VCaP (cell line): ENCODE results near the gene CDC42EP4.

Experiments
- H3K27ac ChIP-seq: fragments of 450-650 bp; 2 replicates; pipeline ENCODE4 v1.5.1; 2017
- TF ChIP-seq, protein P1 (sequence below): fragments of 450-650 bp; conservative IDR thresholded peaks from 2 replicates; pipeline ENCODE4 v1.5.1; 2017; ENCODE audit warnings: mild to moderate bottlenecking, moderate library complexity

Gene CDC42EP4, protein sequence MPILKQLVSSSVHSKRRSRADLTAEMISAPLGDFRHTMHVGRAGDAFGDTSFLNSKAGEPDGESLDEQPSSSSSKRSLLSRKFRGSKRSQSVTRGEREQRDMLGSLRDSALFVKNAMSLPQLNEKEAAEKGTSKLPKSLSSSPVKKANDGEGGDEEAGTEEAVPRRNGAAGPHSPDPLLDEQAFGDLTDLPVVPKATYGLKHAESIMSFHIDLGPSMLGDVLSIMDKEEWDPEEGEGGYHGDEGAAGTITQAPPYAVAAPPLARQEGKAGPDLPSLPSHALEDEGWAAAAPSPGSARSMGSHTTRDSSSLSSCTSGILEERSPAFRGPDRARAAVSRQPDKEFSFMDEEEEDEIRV

DNA sequence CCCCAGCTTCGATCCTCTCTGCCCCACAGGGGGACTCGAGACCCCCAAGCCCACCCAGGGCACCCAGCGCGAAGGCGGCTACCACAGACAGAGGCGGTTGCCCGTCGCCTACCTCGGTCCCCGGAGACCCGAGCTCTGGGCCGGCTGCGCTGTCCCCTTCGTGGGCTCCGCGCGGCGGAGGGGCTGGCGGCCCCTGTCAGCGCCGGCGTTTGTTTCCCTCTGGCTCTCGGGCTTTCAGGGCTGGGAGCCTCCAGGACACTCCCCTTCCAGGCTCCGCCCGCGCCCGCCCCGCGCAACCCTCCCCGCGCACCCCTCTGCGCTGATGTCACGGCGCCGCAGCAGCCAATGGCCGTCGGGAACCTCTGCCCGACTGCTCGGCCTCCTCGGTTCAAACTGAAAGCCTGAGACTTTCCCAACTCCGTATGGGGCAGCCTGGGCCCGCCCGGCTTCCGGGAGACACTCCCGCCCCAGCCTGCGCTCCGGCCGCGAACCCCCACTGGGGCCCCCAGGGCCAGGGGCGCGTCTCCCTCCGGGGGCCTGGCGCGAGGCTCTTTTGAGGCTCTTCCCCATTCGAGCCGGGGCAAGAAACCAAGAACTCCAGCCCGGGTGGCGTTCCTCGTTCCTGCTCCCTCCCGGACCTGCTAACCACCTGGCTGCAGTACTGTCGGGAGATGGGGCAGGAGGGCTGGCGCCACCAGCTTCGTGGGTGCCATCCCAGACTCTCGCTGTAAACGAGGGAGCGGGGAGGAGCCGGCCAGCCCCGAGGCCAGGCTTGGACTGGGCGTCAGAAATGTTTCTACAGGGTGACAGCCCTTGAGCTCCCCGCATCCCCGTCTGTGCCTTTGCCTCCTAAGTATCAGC is at the start of gene CDC42EP4:
Gene CDC42EP4, minus strand, starts transcription at position 221 of the 861 bp plus-strand sequence. CDS start 25,501 bp downstream, outside the sequence.
- peak within 1 kb of the TSS; percentile 90 for H3K27ac ChIP-seq
- TF ChIP-seq, protein P1, sequence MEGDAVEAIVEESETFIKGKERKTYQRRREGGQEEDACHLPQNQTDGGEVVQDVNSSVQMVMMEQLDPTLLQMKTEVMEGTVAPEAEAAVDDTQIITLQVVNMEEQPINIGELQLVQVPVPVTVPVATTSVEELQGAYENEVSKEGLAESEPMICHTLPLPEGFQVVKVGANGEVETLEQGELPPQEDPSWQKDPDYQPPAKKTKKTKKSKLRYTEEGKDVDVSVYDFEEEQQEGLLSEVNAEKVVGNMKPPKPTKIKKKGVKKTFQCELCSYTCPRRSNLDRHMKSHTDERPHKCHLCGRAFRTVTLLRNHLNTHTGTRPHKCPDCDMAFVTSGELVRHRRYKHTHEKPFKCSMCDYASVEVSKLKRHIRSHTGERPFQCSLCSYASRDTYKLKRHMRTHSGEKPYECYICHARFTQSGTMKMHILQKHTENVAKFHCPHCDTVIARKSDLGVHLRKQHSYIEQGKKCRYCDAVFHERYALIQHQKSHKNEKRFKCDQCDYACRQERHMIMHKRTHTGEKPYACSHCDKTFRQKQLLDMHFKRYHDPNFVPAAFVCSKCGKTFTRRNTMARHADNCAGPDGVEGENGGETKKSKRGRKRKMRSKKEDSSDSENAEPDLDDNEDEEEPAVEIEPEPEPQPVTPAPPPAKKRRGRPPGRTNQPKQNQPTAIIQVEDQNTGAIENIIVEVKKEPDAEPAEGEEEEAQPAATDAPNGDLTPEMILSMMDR = no peak

DNA sequence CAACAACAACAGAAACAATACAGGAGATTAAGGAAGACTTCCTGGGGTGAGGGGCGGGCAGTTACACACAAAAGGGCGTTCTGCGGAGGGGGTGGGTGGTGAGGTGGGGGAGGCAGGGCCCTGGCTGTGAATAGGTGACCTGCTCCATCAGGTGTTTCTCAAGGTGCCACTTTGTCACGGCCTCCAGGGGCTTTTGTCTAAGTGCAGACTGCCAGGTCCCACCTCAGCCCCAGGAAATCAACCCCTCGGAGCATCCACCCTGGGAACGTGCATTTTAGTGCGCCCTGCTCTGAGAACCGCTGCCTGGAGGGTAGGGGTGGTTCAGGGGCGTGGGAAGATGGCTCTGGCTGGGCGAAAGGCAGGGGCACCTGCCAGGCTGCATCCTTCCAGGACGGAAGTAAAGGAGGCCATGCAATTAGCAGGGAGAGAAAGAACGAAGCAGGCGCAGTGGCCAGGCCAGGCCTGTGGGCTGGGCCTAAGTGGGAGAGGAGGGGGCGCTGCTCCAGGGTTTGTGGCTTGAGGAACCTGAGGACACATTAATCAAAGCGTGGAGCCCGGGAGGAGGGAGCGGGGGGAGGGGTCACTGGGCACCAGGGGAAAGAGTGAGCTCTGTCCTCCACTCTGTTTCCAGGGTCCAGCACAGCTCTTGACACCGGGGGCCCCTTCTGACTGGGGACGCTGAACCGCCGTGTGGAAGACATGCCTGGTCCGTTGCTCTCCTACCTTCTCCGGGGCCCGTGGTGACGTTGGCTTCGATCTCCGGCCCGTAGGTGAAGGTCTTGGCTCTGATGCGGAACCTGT is 49.4 kb upstream of the CDC42EP4 start:
- TF ChIP-seq, protein P1 = no peak
- peak overlapping the region; percentile 64; the same call in 1 of the 2 replicates for H3K27ac ChIP-seq

DNA sequence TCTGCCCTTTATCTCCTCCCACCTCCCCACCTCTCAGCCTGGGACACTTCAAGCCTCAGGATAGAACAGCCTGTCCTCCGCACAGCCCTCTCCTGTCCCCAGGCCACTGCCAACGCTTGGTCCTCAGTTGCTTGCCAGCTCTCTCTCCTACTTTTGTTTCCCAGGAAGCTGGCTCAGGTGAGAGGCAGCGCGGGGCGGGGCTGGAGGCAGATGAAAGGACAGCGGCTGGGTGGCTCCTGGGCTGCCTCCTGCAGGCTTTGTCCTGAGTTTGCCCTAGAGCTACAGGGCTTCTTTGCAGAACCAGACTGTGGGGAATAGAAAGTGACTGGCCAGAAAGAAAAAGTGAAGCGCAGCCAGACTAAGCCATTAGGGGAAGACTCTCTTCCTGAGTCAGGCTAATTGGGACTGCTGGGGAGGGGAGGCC is 48.2 kb upstream of the CDC42EP4 start:
- H3K27ac ChIP-seq = peak overlapping the region; percentile 64
- TF ChIP-seq, protein P1 = peak; percentile 68

DNA sequence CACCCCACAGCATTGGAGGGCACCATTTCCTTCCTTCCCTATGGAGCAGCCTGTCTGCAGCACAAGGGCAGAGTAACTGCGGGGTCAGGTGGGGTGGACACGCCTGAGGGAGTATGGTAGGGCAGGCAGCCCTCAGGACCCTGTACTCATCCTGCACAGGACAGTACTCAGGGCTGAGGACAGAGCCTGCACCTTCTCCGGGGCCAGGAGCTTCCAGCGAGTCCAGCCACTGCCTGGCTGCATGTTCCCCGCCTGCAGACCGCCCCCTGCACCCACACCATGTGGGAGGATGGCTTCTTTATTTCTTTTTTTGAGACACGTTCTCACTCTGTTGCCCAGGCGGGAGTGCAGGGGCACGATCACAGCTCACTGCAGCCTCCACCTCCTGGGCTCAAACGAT is 47.6 kb upstream of the CDC42EP4 start:
- peak overlapping the region; percentile 64 for H3K27ac ChIP-seq
- TF ChIP-seq, protein P1 = no peak

DNA sequence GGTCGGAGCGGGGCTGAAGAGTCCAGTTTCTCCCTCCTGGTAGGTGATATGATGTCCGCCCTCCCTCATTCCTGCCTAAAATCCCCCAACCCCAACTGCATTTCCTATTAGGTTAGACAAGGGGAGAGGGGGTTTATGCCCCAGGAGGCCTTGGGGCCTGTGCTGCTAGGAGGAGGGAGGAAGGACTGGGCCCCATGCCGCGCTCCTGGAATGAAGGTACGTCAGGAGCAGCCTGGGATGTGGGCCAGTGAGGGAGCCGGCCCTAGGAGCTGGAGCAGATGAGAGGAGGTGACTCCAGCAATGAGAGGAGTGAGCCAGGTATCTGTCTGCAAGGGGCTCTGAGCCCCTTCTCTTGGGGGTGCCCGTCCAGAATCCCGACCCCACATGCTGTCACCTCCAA is 46.9 kb upstream of the CDC42EP4 start:
- H3K27ac ChIP-seq = no peak overlapping the region
- TF ChIP-seq, protein P1 = no peak

DNA sequence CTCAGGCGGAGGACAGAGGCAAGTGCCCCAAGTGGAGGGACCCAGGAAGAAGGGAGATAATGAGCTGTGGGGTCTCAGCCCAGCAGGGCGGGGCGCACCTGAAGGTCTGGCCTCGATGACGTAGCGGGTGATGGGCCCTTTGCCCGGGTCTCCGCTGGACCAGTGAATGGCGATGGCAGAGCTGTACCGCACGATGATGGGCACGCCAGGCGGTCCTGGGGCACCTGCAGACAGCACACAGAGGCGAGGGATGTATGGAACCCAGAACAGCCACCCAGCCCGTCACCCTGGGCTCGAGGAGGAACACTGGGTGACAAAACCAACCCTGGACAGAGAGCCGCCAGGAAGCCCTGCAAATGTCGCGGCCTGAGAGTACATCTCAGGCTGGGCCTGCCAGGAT is 46.2 kb upstream of the CDC42EP4 start:
- H3K27ac ChIP-seq = no peak overlapping the region
- TF ChIP-seq, protein P1 = no peak
